PC-3 (cell line): ENCODE data around the gene WDPCP. TPM values are rescaled to one million over a fixed set of nuclear protein-coding genes. Genes with fewer than 3 reads are reported as not detected.

Experiments
- ATAC-seq: fragments of 200-7000 bp; cut with Tn5 transposase; 2 replicates; pipeline ENCODE4 v1.9.1; 2020; ENCODE audit warnings: mild to moderate bottlenecking, moderate library complexity
- BruUV-seq: library from RNA; stranded (reverse); fragments of 400-500 nt; replicated peaks from 2 replicates; lab custom pipeline; 2021; lab: Mats Ljungman, UMichigan
- CTCF ChIA-PET: fragments of 300-600 bp; sonication (Branson Sonifier 250); formaldehyde crosslinking; loops from one replicate; lab custom pipeline; 2022; ENCODE audit warnings: antibody characterized with exemption; lab: Charles Lee
- POLR2A ChIA-PET: fragments of 300-600 bp; sonication (Branson Sonifier 250); formaldehyde crosslinking; loops from one replicate; lab custom pipeline; 2022; ENCODE audit warnings: antibody characterized with exemption; ENCODE audit not compliant: unreplicated experiment; lab: Charles Lee
- DNase-seq: peaks from one replicate; pipeline ENCODE4 v3.0.0-alpha.2; 2015
- H2AFZ ChIP-seq: fragments of 300-600 bp; sonication (generic); 2 replicates; pipeline ENCODE4 v1.6.0; 2016; ENCODE audit warnings: antibody characterized with exemption, low read length
- H3F3A ChIP-seq: fragments of 300-600 bp; sonication (generic); one replicate; pipeline ENCODE4 v1.6.0; 2017; ENCODE audit warnings: antibody characterized with exemption, low read length, control low read depth, mild to moderate bottlenecking; ENCODE audit not compliant: unreplicated experiment
- H3K27ac ChIP-seq: fragments of 300-600 bp; sonication (generic); 2 replicates; pipeline ENCODE4 v1.5.1; 2016; ENCODE audit warnings: mild to moderate bottlenecking, low read length
- H3K27me3 ChIP-seq: fragments of 300-600 bp; sonication (generic); 2 replicates; pipeline ENCODE4 v1.6.1; 2016; ENCODE audit warnings: low read length, mixed read lengths
- H3K36me3 ChIP-seq: fragments of 300-600 bp; sonication (generic); 2 replicates; pipeline ENCODE4 v1.6.1; 2016; ENCODE audit warnings: low read depth, mixed run types, low read length, mixed read lengths
- H3K4me1 ChIP-seq: fragments of 300-600 bp; sonication (generic); 2 replicates; pipeline ENCODE4 v1.5.1; 2016; ENCODE audit warnings: low read length; ENCODE audit not compliant: insufficient read depth
- H3K4me2 ChIP-seq: fragments of 300-600 bp; sonication (generic); 2 replicates; pipeline ENCODE4 v1.6.0; 2016; ENCODE audit warnings: low read length
- H3K4me3 ChIP-seq: fragments of 300-600 bp; sonication (generic); 2 replicates; pipeline ENCODE4 v1.5.1; 2016; ENCODE audit warnings: mild to moderate bottlenecking, low read length, mixed read lengths
- H3K79me2 ChIP-seq: fragments of 300-600 bp; sonication (generic); 2 replicates; pipeline ENCODE4 v1.6.1; 2017; ENCODE audit warnings: low read length, mixed read lengths
- H3K9ac ChIP-seq: fragments of 300-600 bp; sonication (generic); 2 replicates; pipeline ENCODE4 v1.6.0; 2016; ENCODE audit warnings: mild to moderate bottlenecking, low read length
- H3K9me2 ChIP-seq: fragments of 300-600 bp; sonication (generic); replicated peaks from 2 replicates; pipeline ENCODE4 v1.6.1; 2016; ENCODE audit warnings: mixed run types, low read length, mixed read lengths
- H3K9me3 ChIP-seq: fragments of 300-600 bp; sonication (generic); 2 replicates; pipeline ENCODE4 v1.6.1; 2016; ENCODE audit warnings: low read length, mixed read lengths
- H4K20me1 ChIP-seq: fragments of 300-600 bp; sonication (generic); 2 replicates; pipeline ENCODE4 v1.6.1; 2016; ENCODE audit warnings: low read length, mixed read lengths
- EZH2 ChIP-seq: fragments of 300-600 bp; sonication (generic); IDR thresholded peaks from one replicate; pipeline ENCODE4 v1.6.1; 2017; ENCODE audit warnings: antibody characterized with exemption, mild to moderate bottlenecking, low read length; ENCODE audit not compliant: unreplicated experiment
- EZH2phosphoT487 ChIP-seq: fragments of 300-600 bp; sonication (generic); IDR thresholded peaks from 2 replicates; pipeline ENCODE4 v1.6.1; 2018; ENCODE audit warnings: mild to moderate bottlenecking, antibody characterized with exemption, low read length, borderline replicate concordance
- intact Hi-C: fragments of 100-400 bp; cut with micrococcal nuclease; formaldehyde crosslinking; loops from 2 replicates; pipeline ENCODE4 v1.9.0; 2023
- total RNA-seq: library from RNA; depleted of rRNA; stranded (reverse); fragments of >200 nt; gene quantifications from 2 replicates; pipeline ENCODE4 v1.2.3, GENCODE V29; 2014
- TF ChIP-seq, protein P1 (sequence below): fragments of 300-600 bp; sonication (generic); conservative IDR thresholded peaks from 2 replicates; pipeline ENCODE4 v1.5.1; 2017; ENCODE audit warnings: antibody characterized with exemption, low read depth, mild to moderate bottlenecking, low read length

WDPCP gene
- total RNA-seq, 1 experiment from 2014 or later = 4.0 TPM

DNA sequence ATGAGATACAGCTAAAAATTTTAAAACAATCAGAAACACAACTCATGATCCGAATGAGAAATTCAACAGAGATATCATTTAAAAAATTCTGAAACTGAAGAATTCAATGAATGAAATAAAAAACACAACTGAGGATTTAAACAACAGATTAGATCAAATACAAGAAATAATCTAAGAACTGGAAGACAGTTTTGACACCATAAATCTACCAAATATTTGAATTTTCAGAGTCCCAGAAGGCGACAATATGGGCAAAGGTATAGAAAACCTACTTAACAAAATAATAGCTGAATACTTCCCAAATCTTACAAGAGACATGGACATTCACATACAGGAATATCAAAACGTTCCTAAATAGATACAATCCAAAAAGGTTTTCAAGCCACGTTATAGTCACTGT, 315.7 kb downstream of the WDPCP start:
- H3K27ac ChIP-seq = no peak overlapping the region
- ChIA-PET CTCF (no interaction called here), POLR2A (no interaction called here)
- no peaks in the 10 kb centered on the region for H3F3A ChIP-seq
- DNase-seq = no peak
- no peak for ATAC-seq
- no TSS peak for BruUV-seq
- H3K9me2 ChIP-seq = no peaks in the 10 kb centered on the region
- H3K27me3 ChIP-seq = no peaks in the 10 kb centered on the region
- no peak for TF ChIP-seq EZH2phosphoT487
- TF ChIP-seq EZH2 = no peak
- TF ChIP-seq, protein P1, sequence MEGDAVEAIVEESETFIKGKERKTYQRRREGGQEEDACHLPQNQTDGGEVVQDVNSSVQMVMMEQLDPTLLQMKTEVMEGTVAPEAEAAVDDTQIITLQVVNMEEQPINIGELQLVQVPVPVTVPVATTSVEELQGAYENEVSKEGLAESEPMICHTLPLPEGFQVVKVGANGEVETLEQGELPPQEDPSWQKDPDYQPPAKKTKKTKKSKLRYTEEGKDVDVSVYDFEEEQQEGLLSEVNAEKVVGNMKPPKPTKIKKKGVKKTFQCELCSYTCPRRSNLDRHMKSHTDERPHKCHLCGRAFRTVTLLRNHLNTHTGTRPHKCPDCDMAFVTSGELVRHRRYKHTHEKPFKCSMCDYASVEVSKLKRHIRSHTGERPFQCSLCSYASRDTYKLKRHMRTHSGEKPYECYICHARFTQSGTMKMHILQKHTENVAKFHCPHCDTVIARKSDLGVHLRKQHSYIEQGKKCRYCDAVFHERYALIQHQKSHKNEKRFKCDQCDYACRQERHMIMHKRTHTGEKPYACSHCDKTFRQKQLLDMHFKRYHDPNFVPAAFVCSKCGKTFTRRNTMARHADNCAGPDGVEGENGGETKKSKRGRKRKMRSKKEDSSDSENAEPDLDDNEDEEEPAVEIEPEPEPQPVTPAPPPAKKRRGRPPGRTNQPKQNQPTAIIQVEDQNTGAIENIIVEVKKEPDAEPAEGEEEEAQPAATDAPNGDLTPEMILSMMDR = no peak
- H3K36me3 ChIP-seq = peaks cover 4% of the 10 kb centered on the region; the same call in 1 of the 2 replicates
- no peak overlapping the region for H3K4me2 ChIP-seq
- H3K9ac ChIP-seq = no peak overlapping the region
- H3K79me2 ChIP-seq = no peaks in the 10 kb centered on the region
- H4K20me1 ChIP-seq = no peaks in the 10 kb centered on the region
- H3K4me1 ChIP-seq = no peaks in the 10 kb centered on the region
- intact Hi-C loops = no loop called here
- H3K9me3 ChIP-seq = 0 out of 2 replicates have a peak, but pooled peaks cover 12% of the 10 kb centered on the region
- no peak overlapping the region for H2AFZ ChIP-seq
- no peak overlapping the region for H3K4me3 ChIP-seq

DNA sequence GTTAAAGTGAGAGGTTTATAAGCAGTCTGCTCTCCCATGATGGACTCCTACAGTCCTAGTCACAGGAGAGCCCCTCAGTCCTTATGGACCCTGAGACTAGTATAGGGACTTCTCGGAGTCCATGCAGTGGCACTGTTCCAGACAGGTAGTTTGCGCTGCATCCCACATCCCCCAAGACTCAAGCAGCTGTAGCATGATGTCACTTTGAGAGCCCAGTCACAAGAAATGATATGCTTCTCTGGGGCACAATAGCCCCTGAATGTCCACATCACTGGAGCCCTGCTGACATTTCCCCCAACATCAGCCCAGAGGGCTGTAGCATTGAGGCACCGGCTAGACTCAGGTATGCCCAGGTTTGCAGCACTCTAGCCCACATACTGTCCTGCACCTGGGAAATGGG, 317.6 kb downstream of the WDPCP start:
- Histone ChIP-seq H3K36me3 (peaks cover 4% of the 10 kb centered on the region; the same call in 1 of the 2 replicates), H3K9ac (no peak overlapping the region), H3F3A (no peaks in the 10 kb centered on the region), H3K9me2 (no peaks in the 10 kb centered on the region), H3K9me3 (0 out of 2 replicates have a peak, but pooled peaks cover 12% of the 10 kb centered on the region), H4K20me1 (no peaks in the 10 kb centered on the region), H3K27ac (no peak overlapping the region), H3K79me2 (no peaks in the 10 kb centered on the region), H3K4me1 (no peaks in the 10 kb centered on the region), H3K27me3 (no peaks in the 10 kb centered on the region), H3K4me3 (no peak overlapping the region), H2AFZ (no peak overlapping the region), H3K4me2 (no peak overlapping the region)
- DNase-seq = no peak
- intact Hi-C loops = no loop called here
- no TSS peak for BruUV-seq
- no peak for TF ChIP-seq EZH2phosphoT487
- TF ChIP-seq, protein P1 = no peak
- TF ChIP-seq EZH2 = no peak
- ATAC-seq = no peak
- CTCF ChIA-PET = no interaction called here
- POLR2A ChIA-PET = no interaction called here

DNA sequence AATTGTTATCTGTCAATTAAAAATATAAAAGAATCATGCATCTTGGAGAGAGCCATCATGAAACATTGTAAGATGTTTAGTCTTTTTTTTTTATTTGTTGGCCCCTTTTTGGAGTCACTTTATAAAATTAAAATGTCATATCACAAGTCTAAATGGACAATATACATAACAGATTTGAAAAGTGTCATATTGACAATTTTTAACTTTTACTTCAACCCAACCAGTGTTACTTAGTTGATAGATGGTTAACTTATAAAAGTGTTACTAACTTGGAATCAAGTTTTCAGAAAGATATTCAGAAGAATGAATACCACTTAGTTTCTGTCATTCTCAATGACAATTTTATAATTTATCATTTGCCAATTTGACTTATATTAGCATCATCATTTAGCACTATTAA, 319.3 kb downstream of the WDPCP start:
- no peak for DNase-seq
- no TSS peak for BruUV-seq
- Histone ChIP-seq H3K4me2 (no peak overlapping the region), H3K9me2 (no peaks in the 10 kb centered on the region), H3K36me3 (0 out of 2 replicates have a peak, but pooled peaks cover 4% of the 10 kb centered on the region), H3F3A (no peaks in the 10 kb centered on the region), H3K9me3 (0 out of 2 replicates have a peak, but pooled peaks cover 10% of the 10 kb centered on the region), H4K20me1 (no peaks in the 10 kb centered on the region), H3K27me3 (no peaks in the 10 kb centered on the region), H3K4me1 (no peaks in the 10 kb centered on the region), H3K79me2 (no peaks in the 10 kb centered on the region), H3K27ac (no peak overlapping the region), H3K4me3 (no peak overlapping the region), H2AFZ (no peak overlapping the region), H3K9ac (no peak overlapping the region)
- ATAC-seq = no peak
- TF ChIP-seq EZH2 = no peak
- TF ChIP-seq, protein P1 = no peak
- no peak for TF ChIP-seq EZH2phosphoT487
- ChIA-PET POLR2A (no interaction called here), CTCF (no interaction called here)
- intact Hi-C loops = no loop called here
